ENCODE results near the gene KISS1R. TPM values are rescaled to one million over a fixed set of nuclear protein-coding genes. Genes with fewer than 3 reads are reported as not detected.

Gene KISS1R
- polyA plus RNA-seq: under 1 TPM in 2 of 4 donors, not detected in 2; 0.25 to 0.55 TPM
- long read RNA-seq, donor 1: 0 reads
- long read RNA-seq, donor 2: 0 reads
- long read RNA-seq, donor 3: 0 reads
- long read RNA-seq, donor 4: 0 reads
- long read RNA-seq, donor 5: 0 reads
- long read RNA-seq, donor 6: 0 reads
- long read RNA-seq, donor 7: 0 reads
- long read RNA-seq, donor 8: 0 reads
- long read RNA-seq, donor 9: 0 reads
- long read RNA-seq, donor 10: 0 reads

- peak in 1 of 2 donors; percentile 56 for DNase-seq
- Histone ChIP-seq H3K4me1 (ENCODE audit: control insufficient read depth in 3 of 3, insufficient read depth in 2 of 3, low read depth in 1 of 3, low read length in 2 of 3) (peaks cover 0 to 37% (median 0%) of the 10 kb centered on the region in 3 donors), H3K9me3 (ENCODE audit: control insufficient read depth in 2 of 2, insufficient read depth in 1 of 2, low read depth in 1 of 2, low read length in 1 of 2) (no peaks in the 10 kb centered on the region), H3K27me3 (ENCODE audit: control insufficient read depth in 3 of 3, insufficient read depth in 3 of 3, low read length in 3 of 3) (peaks cover 12 to 43% (median 31%) of the 10 kb centered on the region in 3 donors), H3K4me3 (ENCODE audit: low read depth in 1 of 3, low read length in 3 of 3) (peak within 1 kb of the TSS in 2 of 3 donors; percentile 24 to 45), H3K36me3 (ENCODE audit: control insufficient read depth in 3 of 3, insufficient read depth in 2 of 3, low read depth in 1 of 3, low read length in 3 of 3) (no peaks in the 10 kb centered on the region), H3K27ac (ENCODE audit: low read depth in 1 of 3, low read length in 2 of 3) (no peak within 1 kb of the TSS)
- no peak for FAIRE-seq
- 1 to 2% (median 1%) methylated on average over 41 to 87 of the region's 87 CpGs for WGBS, 3 donors
Measured at GRCh38 chr19:917323-918151, at the start of gene KISS1R. Gene KISS1R (plus strand): TSS chr19:917333. CDS start chr19:917503, 170 bp downstream.

- DNase-seq (no peak), FAIRE-seq (no peak)
- H3K4me3 ChIP-seq (ENCODE audit: low read depth in 1 of 3, low read length in 3 of 3): no peak overlapping the region
- peaks cover 0 to 2% of the 10 kb centered on the region in 2 donors for H3K9me3 ChIP-seq (ENCODE audit: control insufficient read depth in 2 of 2, insufficient read depth in 1 of 2, low read depth in 1 of 2, low read length in 1 of 2)
- no peaks in the 10 kb centered on the region for H3K27me3 ChIP-seq (ENCODE audit: control insufficient read depth in 3 of 3, insufficient read depth in 3 of 3, low read length in 3 of 3)
- peaks cover 0 to 71% (median 4%) of the 10 kb centered on the region in 3 donors for H3K36me3 ChIP-seq (ENCODE audit: control insufficient read depth in 3 of 3, insufficient read depth in 2 of 3, low read depth in 1 of 3, low read length in 3 of 3)
- peaks cover 0 to 3% (median 0%) of the 10 kb centered on the region in 3 donors for H3K4me1 ChIP-seq (ENCODE audit: control insufficient read depth in 3 of 3, insufficient read depth in 2 of 3, low read depth in 1 of 3, low read length in 2 of 3)
- 93 to 94% (median 93%) methylated on average over 38 to 39 of the region's 39 CpGs for WGBS, 3 donors
- H3K27ac ChIP-seq (ENCODE audit: low read depth in 1 of 3, low read length in 2 of 3): no peak overlapping the region
Measured at GRCh38 chr19:867855-868457, 49.2 kb upstream of the KISS1R start.

GRCh38 chr19:868458-869244 lies 48.5 kb upstream of the KISS1R start:
- no peak for DNase-seq
- peaks cover 0 to 3% (median 0%) of the 10 kb centered on the region in 3 donors for H3K4me1 ChIP-seq (ENCODE audit: control insufficient read depth in 3 of 3, insufficient read depth in 2 of 3, low read depth in 1 of 3, low read length in 2 of 3)
- H3K9me3 ChIP-seq (ENCODE audit: control insufficient read depth in 2 of 2, insufficient read depth in 1 of 2, low read depth in 1 of 2, low read length in 1 of 2): peaks cover 0 to 2% of the 10 kb centered on the region in 2 donors
- no peak overlapping the region for H3K4me3 ChIP-seq (ENCODE audit: low read depth in 1 of 3, low read length in 3 of 3)
- H3K27me3 ChIP-seq (ENCODE audit: control insufficient read depth in 3 of 3, insufficient read depth in 3 of 3, low read length in 3 of 3): no peaks in the 10 kb centered on the region
- H3K27ac ChIP-seq (ENCODE audit: low read depth in 1 of 3, low read length in 2 of 3): peak overlapping the region in 2 of 3 donors; percentile 17 to 71
- 91 to 95% (median 93%) methylated on average over 29 to 34 of the region's 34 CpGs for WGBS, 3 donors
- FAIRE-seq: no peak
- H3K36me3 ChIP-seq (ENCODE audit: control insufficient read depth in 3 of 3, insufficient read depth in 2 of 3, low read depth in 1 of 3, low read length in 3 of 3): peaks cover 0 to 76% (median 5%) of the 10 kb centered on the region in 3 donors

DNA sequence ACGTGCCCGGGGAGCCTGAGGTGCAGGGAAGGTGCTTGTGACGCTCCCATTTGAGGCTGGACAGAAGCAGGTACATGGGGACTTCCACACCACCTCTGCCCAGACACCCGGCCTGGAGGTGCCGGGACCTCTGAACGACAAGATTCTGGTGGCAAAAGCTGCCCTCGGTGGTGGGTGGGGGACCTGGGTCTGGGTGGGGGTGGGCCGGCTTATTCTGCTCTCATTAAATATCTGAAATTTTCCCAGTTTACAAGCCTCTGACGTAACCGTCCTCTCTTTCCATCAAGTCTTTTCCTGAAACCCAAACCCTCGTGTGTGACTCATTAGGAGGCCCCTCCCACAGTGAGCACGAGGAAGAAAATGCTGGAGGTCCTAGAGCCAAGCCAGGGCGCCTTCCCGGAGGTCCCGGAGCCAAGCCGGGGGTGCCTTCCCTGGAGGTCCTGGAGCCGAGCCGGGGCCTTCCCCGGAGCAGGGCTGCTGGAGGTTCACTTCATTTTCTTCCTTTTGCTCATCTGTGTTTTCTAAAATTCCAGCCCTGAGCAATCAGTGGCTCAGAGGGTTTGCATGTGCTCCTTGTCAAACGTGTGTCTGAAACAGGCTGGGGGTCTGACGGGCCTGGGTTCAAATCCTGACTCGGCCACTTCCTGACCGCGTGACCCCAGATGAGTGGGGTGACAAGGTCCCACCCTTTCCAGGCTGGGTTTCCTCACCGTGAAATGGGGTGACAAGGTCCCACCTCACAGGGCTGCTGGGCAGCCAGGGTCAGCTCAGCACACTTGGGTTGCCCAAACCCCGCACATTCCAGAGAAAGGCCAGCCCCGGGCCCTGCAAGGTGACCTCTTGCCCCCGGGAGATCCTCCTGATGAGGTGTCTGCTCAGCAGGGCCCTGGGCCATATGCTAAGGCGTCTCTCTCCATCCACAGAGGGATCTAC lies 47.6 kb upstream of the KISS1R start:
- peaks cover 0 to 2% of the 10 kb centered on the region in 2 donors for H3K9me3 ChIP-seq (ENCODE audit: control insufficient read depth in 2 of 2, insufficient read depth in 1 of 2, low read depth in 1 of 2, low read length in 1 of 2)
- peak overlapping the region in 2 of 3 donors; percentile 17 to 80 for H3K27ac ChIP-seq (ENCODE audit: low read depth in 1 of 3, low read length in 2 of 3)
- FAIRE-seq (no peak), DNase-seq (no peak)
- H3K4me1 ChIP-seq (ENCODE audit: control insufficient read depth in 3 of 3, insufficient read depth in 2 of 3, low read depth in 1 of 3, low read length in 2 of 3): peaks cover 0 to 3% (median 0%) of the 10 kb centered on the region in 3 donors
- H3K27me3 ChIP-seq (ENCODE audit: control insufficient read depth in 3 of 3, insufficient read depth in 3 of 3, low read length in 3 of 3): no peaks in the 10 kb centered on the region
- peaks cover 0 to 80% (median 7%) of the 10 kb centered on the region in 3 donors for H3K36me3 ChIP-seq (ENCODE audit: control insufficient read depth in 3 of 3, insufficient read depth in 2 of 3, low read depth in 1 of 3, low read length in 3 of 3)
- 71 to 82% (median 77%) methylated on average over 28 to 29 of the region's 29 CpGs for WGBS, 3 donors
- H3K4me3 ChIP-seq (ENCODE audit: low read depth in 1 of 3, low read length in 3 of 3): no peak overlapping the region

DNA sequence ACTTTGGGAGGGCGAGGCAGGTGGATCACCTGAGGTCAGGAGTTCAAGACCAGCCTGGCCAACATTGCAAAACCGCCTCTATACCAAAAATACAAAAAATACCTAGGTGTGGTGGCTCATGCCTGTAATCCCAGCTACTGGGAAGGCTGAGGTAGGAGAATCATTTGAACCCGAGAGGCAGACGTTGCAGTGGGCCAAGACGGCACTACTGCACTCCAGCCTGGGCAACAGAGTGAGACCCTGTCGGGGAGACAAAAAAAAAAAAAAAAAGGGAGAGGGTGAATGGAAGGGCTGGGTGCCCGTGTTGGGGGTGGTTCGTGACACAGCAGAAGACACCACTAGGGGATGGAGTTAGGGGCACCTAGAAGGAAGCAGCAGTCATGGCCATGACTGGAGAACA lies 46.8 kb upstream of the KISS1R start:
- Histone ChIP-seq H3K9me3 (ENCODE audit: control insufficient read depth in 2 of 2, insufficient read depth in 1 of 2, low read depth in 1 of 2, low read length in 1 of 2) (peaks cover 0 to 2% of the 10 kb centered on the region in 2 donors), H3K4me3 (ENCODE audit: low read depth in 1 of 3, low read length in 3 of 3) (no peak overlapping the region), H3K27me3 (ENCODE audit: control insufficient read depth in 3 of 3, insufficient read depth in 3 of 3, low read length in 3 of 3) (no peaks in the 10 kb centered on the region), H3K36me3 (ENCODE audit: control insufficient read depth in 3 of 3, insufficient read depth in 2 of 3, low read depth in 1 of 3, low read length in 3 of 3) (peaks cover 0 to 83% (median 9%) of the 10 kb centered on the region in 3 donors), H3K27ac (ENCODE audit: low read depth in 1 of 3, low read length in 2 of 3) (peak overlapping the region in 1 of 3 donors; percentile 80), H3K4me1 (ENCODE audit: control insufficient read depth in 3 of 3, insufficient read depth in 2 of 3, low read depth in 1 of 3, low read length in 2 of 3) (peaks cover 0 to 3% (median 0%) of the 10 kb centered on the region in 3 donors)
- FAIRE-seq (no peak), DNase-seq (no peak)
- 84 to 92% (median 87%) methylated on average over 8 of the region's 8 CpGs for WGBS, 3 donors

GRCh38 chr19:870963-871401 lies 46.2 kb upstream of the KISS1R start:
- 84 to 90% (median 85%) methylated on average over 18 to 28 of the region's 28 CpGs for WGBS, 3 donors
- Histone ChIP-seq H3K27me3 (ENCODE audit: control insufficient read depth in 3 of 3, insufficient read depth in 3 of 3, low read length in 3 of 3) (no peaks in the 10 kb centered on the region), H3K27ac (ENCODE audit: low read depth in 1 of 3, low read length in 2 of 3) (peak overlapping the region in 1 of 3 donors; percentile 51), H3K9me3 (ENCODE audit: control insufficient read depth in 2 of 2, insufficient read depth in 1 of 2, low read depth in 1 of 2, low read length in 1 of 2) (peaks cover 0 to 2% of the 10 kb centered on the region in 2 donors), H3K36me3 (ENCODE audit: control insufficient read depth in 3 of 3, insufficient read depth in 2 of 3, low read depth in 1 of 3, low read length in 3 of 3) (peaks cover 0 to 86% (median 9%) of the 10 kb centered on the region in 3 donors), H3K4me3 (ENCODE audit: low read depth in 1 of 3, low read length in 3 of 3) (no peak overlapping the region), H3K4me1 (ENCODE audit: control insufficient read depth in 3 of 3, insufficient read depth in 2 of 3, low read depth in 1 of 3, low read length in 2 of 3) (peaks cover 0 to 3% (median 0%) of the 10 kb centered on the region in 3 donors)
- DNase-seq (no peak), FAIRE-seq (no peak)
